IPS-18a (cell line): ENCODE results near the gene LGALS12.
"Not testable (repeated sequence)": the region's sequence is repeated elsewhere in the genome, so short reads cannot be mapped to it uniquely, and the experiment has no call there.

Experiments
- H3K27ac ChIP-seq: one replicate; pipeline ENCODE4 v1.5.1; 2013; ENCODE audit warnings: low read length
- H3K27me3 ChIP-seq: one replicate; pipeline ENCODE4 v1.6.1; 2013; ENCODE audit warnings: mild to moderate bottlenecking, low read length; ENCODE audit not compliant: control insufficient read depth, insufficient read depth
- H3K36me3 ChIP-seq: one replicate; pipeline ENCODE4 v1.6.1; 2013; ENCODE audit warnings: low read depth, low read length; ENCODE audit not compliant: control insufficient read depth
- H3K4me1 ChIP-seq: one replicate; pipeline ENCODE4 v1.6.1; 2013; ENCODE audit warnings: low read depth, low read length; ENCODE audit not compliant: control insufficient read depth
- H3K4me3 ChIP-seq: one replicate; pipeline ENCODE4 v1.5.1; 2013; ENCODE audit warnings: low read length
- H3K9ac ChIP-seq: one replicate; pipeline ENCODE4 v1.6.1; 2013; ENCODE audit warnings: mild to moderate bottlenecking, low read length, moderate library complexity
- H3K9me3 ChIP-seq: one replicate; pipeline ENCODE4 v1.6.1; 2013; ENCODE audit warnings: low read depth, low read length; ENCODE audit not compliant: control insufficient read depth

LGALS12 gene

DNA sequence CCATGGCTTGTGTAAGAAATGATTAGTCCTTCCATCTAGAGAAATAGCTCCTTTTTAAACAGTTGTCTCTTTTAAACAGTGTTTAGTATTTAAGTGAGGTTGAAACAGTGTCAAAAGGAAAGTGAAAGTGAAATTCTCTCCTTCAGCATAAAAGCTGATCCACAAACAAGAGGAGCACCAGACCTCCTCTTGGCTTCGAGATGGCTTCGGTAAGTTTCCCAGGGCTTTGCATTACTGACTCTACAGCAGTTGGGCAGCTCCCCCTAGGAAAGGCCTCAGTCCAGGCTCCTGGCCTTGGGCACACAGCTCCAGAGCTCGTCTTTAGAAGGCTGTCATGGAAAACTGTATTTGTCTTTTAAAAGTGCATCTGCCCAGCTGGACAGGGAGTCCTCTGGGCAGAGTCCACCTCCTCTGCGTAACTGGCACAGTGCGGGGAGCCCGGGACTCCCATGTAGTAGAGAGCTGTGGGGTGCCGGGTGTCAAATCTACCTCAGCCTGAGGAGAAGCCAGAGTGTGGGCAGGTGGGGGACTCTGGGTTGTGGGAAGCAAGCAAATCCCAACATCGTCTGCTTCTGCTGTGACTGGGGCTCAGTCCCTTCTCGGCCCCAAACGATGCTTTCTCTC lies 30.9 kb downstream of the LGALS12 start, which contains the start of gene PLAAT4:
PLAAT4 (plus strand) TSS at position 140 of the 624 bp plus-strand sequence; CDS start at position 201, 61 bp downstream.
- Histone ChIP-seq H3K36me3 (no peaks in the 10 kb centered on the region), H3K9ac (no peak within 1 kb of the TSS), H3K27me3 (no peaks in the 10 kb centered on the region), H3K4me1 (peaks cover 20% of the 10 kb centered on the region), H3K27ac (no peak within 1 kb of the TSS), H3K4me3 (no peak within 1 kb of the TSS), H3K9me3 (no peaks in the 10 kb centered on the region)

DNA sequence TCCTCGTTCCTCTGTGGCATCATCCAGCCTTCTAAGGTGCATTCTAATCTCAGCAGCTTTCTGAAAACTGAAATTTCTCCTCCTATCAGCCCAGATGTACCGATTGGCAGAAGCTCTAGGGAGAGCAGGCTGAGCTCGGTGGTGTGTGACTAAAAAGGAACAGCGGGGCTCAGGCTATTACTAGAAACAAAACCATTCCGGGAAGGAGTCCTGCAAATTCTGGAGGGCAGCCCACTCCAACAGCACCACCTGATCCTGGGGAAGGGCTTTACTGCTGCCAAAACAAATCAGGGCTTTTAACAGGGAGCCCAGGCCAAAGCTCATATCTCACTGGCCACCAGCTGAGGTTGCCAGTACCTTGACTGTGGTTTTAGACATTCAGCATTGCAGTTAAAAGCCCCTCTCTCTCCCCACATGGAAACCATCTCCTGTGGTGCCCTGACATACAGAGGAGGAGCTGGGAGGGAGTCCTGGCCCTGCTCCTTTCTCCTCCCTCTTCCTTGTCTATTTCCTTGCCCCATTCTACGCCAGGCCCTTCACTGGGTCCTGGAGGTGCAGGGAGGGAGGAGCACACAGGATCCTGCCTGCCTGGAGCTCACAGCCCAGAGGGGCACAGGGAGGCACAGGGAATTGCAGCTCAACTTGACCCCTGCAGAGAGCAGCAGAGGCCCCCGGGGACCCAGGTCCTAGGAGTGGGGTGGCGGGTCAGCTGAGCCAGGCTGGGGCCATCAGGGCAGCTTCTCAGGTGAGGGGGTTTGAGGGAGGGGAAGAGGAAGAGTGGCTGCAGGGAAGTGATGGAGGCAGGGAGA lies 31.6 kb downstream of the LGALS12 start:
- Histone ChIP-seq H3K27ac (no peak overlapping the region), H3K4me1 (peaks cover 12% of the 10 kb centered on the region), H3K9ac (no peak overlapping the region), H3K9me3 (no peaks in the 10 kb centered on the region), H3K36me3 (no peaks in the 10 kb centered on the region), H3K4me3 (no peak overlapping the region), H3K27me3 (no peaks in the 10 kb centered on the region)

GRCh38 chr11:63542506-63542905 lies 36.6 kb downstream of the LGALS12 start:
- not testable (repeated sequence) for H3K9ac ChIP-seq, H3K9me3 ChIP-seq, H3K36me3 ChIP-seq, H3K4me3 ChIP-seq, H3K27ac ChIP-seq, H3K4me1 ChIP-seq, H3K27me3 ChIP-seq

DNA sequence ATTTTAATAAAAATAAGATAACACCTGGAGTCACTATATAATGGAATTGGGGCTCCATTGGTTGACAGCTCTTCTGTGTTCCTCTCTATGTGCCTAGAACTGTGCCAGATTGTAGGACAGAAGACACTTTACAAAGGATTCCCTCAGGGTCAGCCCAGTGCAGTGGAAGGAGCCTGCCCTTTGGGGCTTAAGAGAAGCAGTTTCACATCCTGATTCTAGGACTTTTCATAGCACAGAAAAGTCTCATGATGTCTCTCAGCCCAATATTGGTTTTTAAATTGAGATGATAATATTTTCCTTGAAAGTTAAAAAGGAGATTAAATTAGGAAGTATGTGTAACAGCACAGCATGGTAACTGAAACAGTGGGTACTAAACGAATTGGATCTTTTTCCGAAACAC lies 37.8 kb downstream of the LGALS12 start:
- Histone ChIP-seq H3K4me3 (no peak overlapping the region), H3K4me1 (no peaks in the 10 kb centered on the region), H3K27ac (no peak overlapping the region), H3K36me3 (no peaks in the 10 kb centered on the region), H3K9ac (no peak overlapping the region), H3K27me3 (no peaks in the 10 kb centered on the region), H3K9me3 (no peaks in the 10 kb centered on the region)

GRCh38 chr11:63547061-63547460 lies 41.2 kb downstream of the LGALS12 start:
- Histone ChIP-seq H3K9ac (no peak overlapping the region), H3K4me3 (no peak overlapping the region), H3K27ac (no peak overlapping the region), H3K9me3 (no peaks in the 10 kb centered on the region), H3K4me1 (no peaks in the 10 kb centered on the region), H3K36me3 (no peaks in the 10 kb centered on the region), H3K27me3 (no peaks in the 10 kb centered on the region)

DNA sequence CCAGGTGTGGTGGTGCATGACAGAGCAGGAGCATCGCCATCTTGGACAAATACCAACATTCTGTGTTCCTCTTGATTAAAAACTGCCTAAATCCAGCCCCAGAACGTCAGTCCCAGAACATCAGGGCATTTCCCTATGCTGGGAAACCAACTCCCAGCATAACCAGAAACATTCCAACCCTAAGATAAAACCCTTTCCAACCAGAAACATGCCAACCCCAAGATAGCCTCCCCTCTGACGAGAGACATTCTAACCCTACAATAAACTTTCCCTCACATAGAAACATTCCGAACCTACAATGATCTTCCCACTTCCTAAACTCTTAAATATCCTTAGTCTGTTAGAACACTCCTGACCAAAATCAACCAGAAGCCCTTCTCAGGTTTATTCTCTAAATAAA lies 42.3 kb downstream of the LGALS12 start:
- no peaks in the 10 kb centered on the region for H3K4me1 ChIP-seq
- no peaks in the 10 kb centered on the region for H3K36me3 ChIP-seq
- no peak overlapping the region for H3K4me3 ChIP-seq
- no peak overlapping the region for H3K27ac ChIP-seq
- H3K9ac ChIP-seq: no peak overlapping the region
- no peaks in the 10 kb centered on the region for H3K9me3 ChIP-seq
- H3K27me3 ChIP-seq: no peaks in the 10 kb centered on the region

DNA sequence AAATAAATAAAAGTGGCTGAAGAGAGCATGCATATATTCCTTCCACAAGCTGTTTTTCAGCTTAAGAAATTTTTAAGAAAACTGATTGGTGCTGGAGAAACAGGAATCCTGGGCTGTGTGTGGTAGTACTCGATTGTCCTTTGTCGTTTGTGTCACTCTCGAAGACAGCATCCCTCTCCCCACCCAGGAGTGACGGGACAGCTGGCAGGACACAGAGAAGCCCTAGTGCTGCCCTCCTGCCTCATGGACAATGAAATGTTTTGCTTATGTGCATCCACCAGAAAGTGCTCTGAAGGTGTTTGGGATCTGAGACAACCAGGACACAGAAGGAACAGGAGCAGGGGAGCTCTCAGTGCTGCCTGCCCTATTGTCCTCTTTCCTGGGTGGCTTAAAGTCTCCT lies 43.5 kb downstream of the LGALS12 start:
- no peak overlapping the region for H3K27ac ChIP-seq

GRCh38 chr11:63550156-63550700 lies 44.3 kb downstream of the LGALS12 start:
- not testable (repeated sequence) for H3K9ac ChIP-seq, H3K27ac ChIP-seq, H3K36me3 ChIP-seq

More for the DNA sequence above, 43.5 kb downstream of the LGALS12 start:
- no peak overlapping the region for H3K4me3 ChIP-seq
- no peaks in the 10 kb centered on the region for H3K4me1 ChIP-seq
- H3K36me3 ChIP-seq: no peaks in the 10 kb centered on the region
- no peak overlapping the region for H3K9ac ChIP-seq
- no peaks in the 10 kb centered on the region for H3K27me3 ChIP-seq
- no peaks in the 10 kb centered on the region for H3K9me3 ChIP-seq

GRCh38 chr11:63551091-63551888 lies 45.4 kb downstream of the LGALS12 start:
- H3K4me1 ChIP-seq: no peaks in the 10 kb centered on the region
- H3K9me3 ChIP-seq: no peaks in the 10 kb centered on the region
- H3K27ac ChIP-seq: no peak overlapping the region
- H3K27me3 ChIP-seq: no peaks in the 10 kb centered on the region
- H3K4me3 ChIP-seq: no peak overlapping the region
- H3K9ac ChIP-seq: no peak overlapping the region
- no peaks in the 10 kb centered on the region for H3K36me3 ChIP-seq

More at GRCh38 chr11:63550156-63550700, 44.3 kb downstream of the LGALS12 start:
- H3K9me3 ChIP-seq, H3K27me3 ChIP-seq, H3K4me3 ChIP-seq, H3K4me1 ChIP-seq: not testable (repeated sequence)

DNA sequence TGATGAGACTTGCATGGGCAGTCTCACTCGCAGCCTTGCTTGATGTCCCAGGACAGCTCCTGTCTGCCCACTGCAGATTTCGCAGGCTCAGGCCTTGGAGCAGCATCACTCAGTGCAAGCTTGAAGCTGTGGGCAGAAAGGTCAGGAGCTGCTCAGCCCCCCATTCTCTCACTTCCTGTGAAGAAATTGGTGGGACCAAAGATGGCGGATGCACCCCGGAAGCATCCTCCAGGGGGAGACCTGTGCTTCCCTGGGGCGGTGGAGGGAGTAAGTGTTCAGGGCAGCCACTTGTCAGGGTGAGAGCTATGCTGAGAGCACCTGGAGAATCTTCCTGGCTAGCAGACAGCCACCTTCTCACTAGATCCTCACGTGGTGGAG lies 46.0 kb downstream of the LGALS12 start:
- H3K9ac ChIP-seq: no peak overlapping the region
- no peaks in the 10 kb centered on the region for H3K27me3 ChIP-seq
- no peaks in the 10 kb centered on the region for H3K4me1 ChIP-seq
- H3K9me3 ChIP-seq: no peaks in the 10 kb centered on the region
- no peak overlapping the region for H3K27ac ChIP-seq
- no peaks in the 10 kb centered on the region for H3K36me3 ChIP-seq
- H3K4me3 ChIP-seq: no peak overlapping the region

DNA sequence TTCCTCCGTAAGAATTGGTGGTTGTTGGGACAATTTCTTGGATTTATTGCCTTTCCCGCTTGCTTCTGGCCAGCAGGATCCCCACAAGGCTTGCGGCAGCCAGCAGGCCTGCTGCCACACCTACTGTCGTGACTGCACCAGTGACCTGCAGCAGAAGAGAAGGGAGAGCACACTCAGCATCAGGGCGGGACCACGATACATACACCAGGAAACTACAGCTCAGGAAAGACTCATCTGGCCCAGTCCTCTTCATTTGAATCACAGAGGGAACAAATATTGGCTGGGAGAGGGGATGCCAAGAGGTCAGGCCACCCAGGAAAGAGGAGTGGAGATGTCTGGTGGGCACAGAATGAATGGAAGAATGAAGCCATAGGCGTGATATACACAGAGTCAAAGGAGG lies 47.0 kb downstream of the LGALS12 start:
- Histone ChIP-seq H3K27ac (no peak overlapping the region), H3K27me3 (no peaks in the 10 kb centered on the region), H3K4me1 (no peaks in the 10 kb centered on the region), H3K4me3 (no peak overlapping the region), H3K9ac (no peak overlapping the region), H3K36me3 (no peaks in the 10 kb centered on the region), H3K9me3 (no peaks in the 10 kb centered on the region)
